Left ventricle myocardium inferior (tissue), 1 donor: ENCODE data around the gene BFSP2. TPM values are rescaled to one million over a fixed set of nuclear protein-coding genes. Genes with fewer than 3 reads are reported as not detected.

Experiments
- DNase-seq: peaks from one replicate; pipeline ENCODE4 v3.0.0-alpha.2; 2020
- H3K27ac ChIP-seq: fragments of 200-600 bp; replicated peaks from 2 replicates; pipeline ENCODE4 v1.8.0; 2021
- H3K27me3 ChIP-seq: fragments of 200-600 bp; 2 replicates; pipeline ENCODE4 v1.8.0; 2021; ENCODE audit warnings: low read depth
- H3K36me3 ChIP-seq: fragments of 200-600 bp; 2 replicates; pipeline ENCODE4 v1.8.0; 2021
- H3K4me1 ChIP-seq: fragments of 200-600 bp; 2 replicates; pipeline ENCODE4 v1.8.0; 2021
- H3K4me3 ChIP-seq: fragments of 200-600 bp; 2 replicates; pipeline ENCODE4 v1.8.0; 2021; ENCODE audit warnings: mild to moderate bottlenecking, moderate library complexity
- H3K9me3 ChIP-seq: fragments of 200-600 bp; replicated peaks from 2 replicates; pipeline ENCODE4 v1.8.0; 2021
- CTCF ChIP-seq: fragments of 200-600 bp; IDR thresholded peaks from 2 replicates; pipeline ENCODE4 v1.8.0; 2021; ENCODE audit warnings: antibody characterized with exemption, mild to moderate bottlenecking, borderline replicate concordance
- intact Hi-C: fragments of 100-400 bp; cut with micrococcal nuclease; formaldehyde crosslinking; loops from one replicate; pipeline ENCODE4 v1.11.0; 2022
- total RNA-seq: library from RNA; stranded (reverse); fragmentation: NEBNext Ultra II Directional; extraction: Animal tissue kit (Norgen Biotek cat#: 25700); gene quantifications from one replicate; pipeline ENCODE4 v1.2.1, GENCODE V29; 2021
- donor health status: DM: no; HTN: yes; CAD: no; lungs with severe emphysema.

BFSP2 gene
- total RNA-seq, 1 donor from 2014 or later, result not detected

DNA sequence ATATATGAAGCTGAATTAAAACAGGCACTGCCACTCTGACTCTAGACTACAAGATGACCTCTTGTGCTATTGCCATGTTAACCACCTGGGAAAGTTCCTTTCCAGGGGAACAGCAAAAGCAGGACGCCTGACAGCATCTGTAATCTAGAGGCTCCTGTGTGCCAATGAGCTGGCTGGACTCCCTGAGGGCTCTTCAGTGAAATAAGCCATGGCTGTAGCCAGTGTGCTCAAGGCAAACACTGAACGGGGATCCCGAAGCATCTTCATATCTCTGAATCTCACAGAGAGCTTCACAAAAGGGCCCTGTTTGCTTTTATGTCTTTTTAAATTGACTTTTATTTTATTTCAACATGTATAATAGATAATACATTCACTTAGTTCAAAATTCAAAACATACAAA is 57.2 kb downstream of the BFSP2 start:
- peaks cover 3% of the 10 kb centered on the region for H3K27me3 ChIP-seq

GRCh38 chr3:133457465-133458067 is 57.7 kb downstream of the BFSP2 start:
- Histone ChIP-seq H3K9me3 (no peaks in the 10 kb centered on the region), H3K36me3 (no peaks in the 10 kb centered on the region), H3K4me3 (no peak overlapping the region), H3K4me1 (peaks cover 11% of the 10 kb centered on the region), H3K27me3 (no peaks in the 10 kb centered on the region), H3K27ac (no peak overlapping the region)
- TF ChIP-seq CTCF, result no peak
- intact Hi-C loops, result no loop called here
- no peak for DNase-seq

More for the DNA sequence above, 57.2 kb downstream of the BFSP2 start:
- Histone ChIP-seq H3K4me3 (no peak overlapping the region), H3K9me3 (no peaks in the 10 kb centered on the region), H3K36me3 (no peaks in the 10 kb centered on the region), H3K27ac (no peak overlapping the region), H3K4me1 (peaks cover 11% of the 10 kb centered on the region)
- TF ChIP-seq CTCF, result no peak
- intact Hi-C loops, result no loop called here
- DNase-seq, result no peak

GRCh38 chr3:133459400-133459799 is 59.5 kb downstream of the BFSP2 start:
- peak; percentile 37 for DNase-seq
- TF ChIP-seq CTCF, result no peak
- H3K9me3 ChIP-seq, result no peaks in the 10 kb centered on the region
- peak overlapping the region; percentile 41 for H3K27ac ChIP-seq
- intact Hi-C loops, result no loop called here
- H3K4me3 ChIP-seq, result no peak overlapping the region
- peaks cover 11% of the 10 kb centered on the region for H3K4me1 ChIP-seq
- H3K27me3 ChIP-seq, result no peaks in the 10 kb centered on the region
- H3K36me3 ChIP-seq, result no peaks in the 10 kb centered on the region

DNA sequence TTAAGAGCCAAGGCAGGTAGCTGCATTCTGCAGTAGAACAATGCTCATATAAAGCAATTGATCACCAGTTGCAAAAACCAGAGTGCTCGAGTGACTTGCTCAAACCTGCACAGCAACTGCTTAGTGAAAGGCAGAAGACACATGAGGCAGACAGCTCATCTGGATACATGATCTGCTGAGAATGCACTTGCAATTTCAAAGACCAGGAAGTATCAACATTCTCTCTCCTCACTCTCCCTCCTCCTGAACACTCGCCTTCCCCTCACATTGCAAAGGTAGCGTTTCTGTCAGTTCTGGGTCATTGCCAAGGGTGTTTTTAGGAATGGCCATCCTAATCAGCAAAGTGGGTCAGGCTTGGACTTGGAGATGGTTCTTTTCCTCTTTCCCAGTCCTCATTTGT is 61.0 kb downstream of the BFSP2 start:
- intact Hi-C loops, result no loop called here
- peaks cover 11% of the 10 kb centered on the region for H3K4me1 ChIP-seq
- DNase-seq, result no peak
- H3K27ac ChIP-seq, result no peak overlapping the region
- no peaks in the 10 kb centered on the region for H3K27me3 ChIP-seq
- H3K36me3 ChIP-seq, result no peaks in the 10 kb centered on the region
- no peak overlapping the region for H3K4me3 ChIP-seq
- TF ChIP-seq CTCF, result no peak
- no peaks in the 10 kb centered on the region for H3K9me3 ChIP-seq

GRCh38 chr3:133461291-133461690 is 61.4 kb downstream of the BFSP2 start:
- no peak overlapping the region for H3K4me3 ChIP-seq
- intact Hi-C loops, result no loop called here
- no peak overlapping the region for H3K27ac ChIP-seq
- H3K9me3 ChIP-seq, result no peaks in the 10 kb centered on the region
- no peaks in the 10 kb centered on the region for H3K27me3 ChIP-seq
- peaks cover 11% of the 10 kb centered on the region for H3K4me1 ChIP-seq
- H3K36me3 ChIP-seq, result no peaks in the 10 kb centered on the region
- DNase-seq, result no peak
- no peak for TF ChIP-seq CTCF
